Measurements from ENCODE around the gene IGSF22.

GRCh38 chr11:18669219-18669596 is 56.8 kb downstream of the IGSF22 start:
- TF ChIP-seq CTCF (IDR thresholded peaks at IDR 0.05; ENCODE audit: low read depth, low read length) (no peak), MAX (IDR thresholded peaks at IDR 0.05; ENCODE audit: low read depth, low read length) (no peak), POLR2A (IDR thresholded peaks at IDR 0.05; ENCODE audit: extremely low read depth, insufficient read length) (no peak), MYC (IDR thresholded peaks at IDR 0.05; ENCODE audit: low read depth, low read length) (no peak)
